GM19372 (cell line): ENCODE measurements around the gene CLP1.
A peak's percentile ranks its signal among the peaks of the same experiment; 100 is the strongest.
"Not testable (repeated sequence)": the region's sequence is repeated elsewhere in the genome, so short reads cannot be mapped to it uniquely, and the experiment has no call there.

Experiments used
- ATAC-seq: cut with Tn5 transposase; IDR thresholded peaks from one replicate; pipeline ENCODE4 v1.9.1; 2021; ENCODE audit warnings: mild to moderate bottlenecking, low read depth, moderate library complexity; ENCODE audit not compliant: unreplicated experiment

CLP1 gene

DNA sequence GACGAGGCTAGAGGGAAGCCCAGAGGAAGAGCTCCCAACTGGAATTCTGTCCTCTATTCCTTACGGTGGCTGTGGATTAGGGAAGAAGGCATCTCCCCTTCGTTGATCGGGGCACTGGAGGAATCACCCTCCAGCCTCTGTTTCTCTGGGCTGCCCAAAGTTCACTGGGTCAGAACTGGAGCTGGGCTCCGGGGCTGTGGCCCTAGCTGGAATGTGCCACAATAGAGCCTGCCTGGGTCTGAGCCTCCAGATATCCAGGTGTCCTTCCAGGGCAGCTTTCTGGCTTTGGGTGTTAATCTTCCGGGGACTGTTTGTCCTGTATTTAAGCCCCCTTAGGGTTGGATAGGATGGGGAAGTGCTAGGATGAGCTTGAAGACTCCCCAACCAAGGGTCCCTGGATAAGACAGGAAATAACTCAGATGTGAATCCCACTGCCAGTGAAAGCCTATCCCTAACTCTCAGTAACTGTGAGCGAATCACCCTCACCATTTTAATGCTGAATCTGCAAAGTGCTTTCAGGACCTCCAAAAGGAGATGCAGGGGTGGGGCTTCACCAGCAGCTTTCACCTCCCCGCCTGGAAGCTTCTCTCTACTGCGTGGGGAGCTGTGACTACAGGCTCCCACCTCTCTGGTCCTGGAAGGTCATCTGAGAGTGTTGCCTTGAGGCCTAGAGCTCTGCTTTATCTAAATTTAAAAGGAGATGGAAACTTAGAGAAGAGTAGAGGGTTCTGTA lies 17.3 kb upstream of the CLP1 start:
- no peak for ATAC-seq

DNA sequence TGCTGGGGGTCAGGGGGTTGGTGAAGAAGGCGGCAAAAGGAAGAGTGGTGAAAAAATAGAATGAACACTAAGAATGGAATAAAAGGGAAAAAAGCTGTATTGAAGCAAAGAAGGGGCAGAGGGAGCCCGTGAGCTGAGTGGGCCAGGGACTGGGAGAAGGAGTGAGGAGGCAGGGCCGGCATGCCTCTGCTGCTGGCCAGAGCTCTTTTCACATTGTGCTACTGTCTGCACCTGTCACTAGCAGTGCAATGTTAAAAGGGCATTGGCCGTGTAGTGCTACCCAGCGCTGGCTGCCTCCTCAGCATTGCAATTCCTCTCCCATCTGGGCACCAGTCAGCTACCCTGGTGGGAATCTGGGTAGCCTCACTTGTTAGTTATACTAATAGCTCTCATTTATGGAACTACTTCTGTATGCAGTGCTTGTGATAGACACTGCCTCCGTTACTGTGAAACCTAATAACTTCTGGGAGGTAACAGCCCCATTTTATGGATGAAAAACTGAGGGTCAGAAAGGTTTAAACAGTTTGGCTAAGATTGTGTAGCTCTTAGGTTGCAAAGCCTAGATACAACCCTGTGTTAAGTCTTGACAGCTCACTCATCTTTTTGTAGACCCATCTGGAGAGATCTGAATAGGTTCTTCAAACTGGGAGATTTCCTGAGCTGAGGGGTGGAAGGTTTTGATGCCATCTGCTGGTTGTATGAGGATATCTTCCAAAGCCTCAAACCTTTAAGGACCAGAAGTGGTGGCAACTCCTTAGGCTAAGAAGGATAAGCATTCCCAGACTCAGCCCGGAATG lies 16.4 kb upstream of the CLP1 start:
- ATAC-seq = no peak

DNA sequence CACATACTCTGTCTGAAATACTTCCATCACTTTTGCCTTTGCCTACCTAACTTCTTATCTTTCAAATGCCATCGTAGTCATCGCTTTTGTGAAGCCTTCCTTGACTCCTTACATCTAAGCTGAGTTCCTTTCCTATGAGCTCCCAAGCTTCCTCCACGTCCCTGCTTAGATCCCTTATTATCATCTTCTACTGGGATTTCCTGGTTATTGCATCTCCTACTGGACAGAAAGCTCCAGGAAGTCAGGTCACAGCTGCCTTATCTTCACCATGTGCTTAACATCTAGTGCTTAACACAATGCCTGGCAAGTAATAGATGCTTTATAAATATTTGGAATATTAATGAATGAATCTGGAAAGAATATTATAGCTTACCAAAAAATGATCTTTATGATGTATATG lies 13.8 kb upstream of the CLP1 start:
- ATAC-seq = no peak

DNA sequence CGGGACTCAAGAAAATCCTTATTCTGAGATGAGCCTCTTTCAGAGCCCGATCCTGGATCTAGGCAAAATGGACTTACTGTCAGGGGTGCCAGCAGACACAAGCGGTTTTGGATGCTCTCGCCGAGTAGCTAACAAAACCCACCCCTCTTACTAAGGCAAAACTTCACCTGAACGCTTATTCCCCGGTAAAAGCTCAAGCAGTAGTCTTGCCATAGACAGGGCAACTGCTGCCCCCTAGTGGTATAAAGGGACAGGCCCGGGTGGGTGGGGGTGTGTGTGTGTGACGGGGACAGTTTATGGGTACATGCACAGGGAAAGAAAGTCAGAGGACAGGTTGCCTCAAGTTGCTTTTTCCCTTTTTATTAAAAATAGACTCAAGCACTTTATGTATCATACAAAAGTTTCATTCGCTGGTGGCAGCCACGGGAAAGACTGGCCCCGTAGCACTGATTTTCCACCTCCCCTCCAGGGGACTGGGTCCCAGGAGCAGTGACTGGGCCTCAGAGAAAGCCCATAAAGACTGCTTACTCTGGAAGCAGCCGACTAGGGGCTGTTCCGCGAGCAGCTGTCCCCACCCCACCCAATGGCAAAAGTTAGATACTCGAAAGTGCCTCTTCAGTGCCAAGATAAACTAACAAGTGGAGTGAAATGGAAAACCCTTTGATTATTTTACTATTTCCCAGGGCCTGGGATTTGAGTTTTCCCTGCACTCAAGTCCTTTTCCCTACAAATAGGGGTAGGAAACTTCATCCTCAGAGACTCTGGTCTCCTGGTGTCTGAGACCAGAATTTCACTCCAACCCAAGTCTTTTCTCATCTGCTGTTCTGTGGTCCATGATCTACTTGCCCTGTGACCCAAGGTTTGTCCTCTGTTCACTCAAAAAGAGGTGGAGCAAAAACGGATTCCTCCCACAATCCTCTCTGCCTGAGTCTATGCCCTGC lies 12.5 kb upstream of the CLP1 start:
- ATAC-seq = peak; percentile 66

DNA sequence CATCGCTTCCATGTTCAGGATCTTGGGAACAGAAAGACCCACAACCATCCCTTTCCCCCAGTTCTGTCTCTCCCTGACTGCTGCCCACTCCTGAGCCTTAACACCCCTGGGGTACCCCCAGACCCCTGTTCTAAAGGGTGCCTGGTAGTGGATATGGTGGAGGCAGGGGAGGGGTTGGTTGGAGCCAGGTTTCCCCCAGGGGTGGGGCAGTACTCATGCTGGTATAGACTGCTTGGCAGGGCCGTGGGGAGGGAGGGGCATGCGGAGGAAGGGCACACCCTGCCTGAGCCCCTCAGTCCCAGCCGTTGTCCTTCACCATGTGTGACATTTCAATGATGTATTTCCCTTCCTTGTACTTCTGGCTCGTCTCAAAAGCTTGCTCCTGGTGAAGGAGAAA lies 11.9 kb upstream of the CLP1 start:
- no peak for ATAC-seq

DNA sequence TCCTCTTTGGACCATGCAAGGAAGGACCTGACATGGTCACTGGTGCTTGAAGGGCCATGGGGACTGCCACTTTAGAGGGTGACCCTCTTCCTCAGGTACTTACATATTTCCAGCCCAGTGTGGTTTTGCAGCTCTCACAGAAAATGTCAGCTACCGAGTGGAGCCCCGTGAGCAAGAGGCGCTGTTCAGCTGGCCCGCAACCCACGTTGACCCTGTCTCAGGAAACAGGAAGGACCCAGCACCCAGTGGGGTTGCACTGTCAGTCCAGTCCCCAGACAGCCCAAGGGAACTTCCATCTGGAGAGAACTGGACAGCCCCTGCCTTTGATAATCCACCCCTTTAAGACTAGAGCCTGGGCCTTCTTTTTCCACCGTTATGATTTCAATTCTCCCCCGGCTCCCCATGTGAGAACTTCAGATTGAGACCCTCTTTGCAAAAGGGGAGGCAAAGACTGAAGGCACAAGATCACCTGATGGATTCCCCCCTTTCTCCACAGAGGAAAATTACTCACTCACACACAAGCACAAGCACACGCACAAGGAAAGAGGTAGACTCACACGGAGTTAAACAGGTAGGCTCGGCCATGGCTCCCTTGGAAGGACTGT lies 11.3 kb upstream of the CLP1 start:
- ATAC-seq = no peak

DNA sequence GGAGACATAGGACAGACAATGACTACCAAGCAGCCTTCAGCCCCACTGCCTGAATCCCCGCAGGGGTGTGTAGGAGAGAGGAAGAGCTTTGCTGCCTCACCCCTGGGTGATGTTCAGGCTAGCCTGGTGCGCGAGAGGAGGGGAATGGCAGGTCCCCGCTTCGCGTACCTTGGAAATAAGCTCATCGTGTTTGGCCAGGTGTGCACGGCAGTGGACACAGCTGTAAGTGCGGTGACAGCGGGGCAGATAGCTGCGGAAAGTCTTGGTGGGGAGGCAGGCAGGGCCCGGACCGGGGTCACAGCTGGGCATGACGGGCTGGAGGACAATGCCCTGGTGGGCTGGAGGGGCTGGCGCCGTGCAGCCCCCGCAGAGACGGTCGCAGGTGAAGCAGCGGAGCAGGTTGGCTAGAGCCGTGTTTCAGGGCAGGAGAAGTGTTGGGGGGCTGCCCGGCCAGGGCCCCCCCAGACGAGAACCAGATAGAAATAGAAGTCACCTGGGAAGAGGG lies 10.7 kb upstream of the CLP1 start:
- no peak for ATAC-seq

DNA sequence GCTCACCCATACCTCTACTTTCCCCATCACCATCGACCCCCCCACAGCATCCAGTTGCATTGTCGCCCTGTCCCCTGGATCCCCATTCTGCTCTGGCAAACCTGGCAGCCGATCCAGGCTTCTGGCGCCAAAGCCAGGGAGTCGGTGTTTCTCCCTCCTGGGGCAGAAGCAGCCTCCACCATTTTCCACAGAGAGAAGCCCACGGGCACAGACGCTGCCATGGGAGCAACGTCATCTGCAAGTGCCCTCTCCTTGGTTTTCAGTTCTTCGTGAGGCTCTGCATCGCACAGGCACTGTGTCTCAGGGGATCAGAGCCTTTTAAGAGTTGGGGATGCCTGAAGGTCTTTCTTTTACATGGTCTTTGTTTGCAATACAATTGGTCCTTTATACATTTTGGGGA lies 10.2 kb upstream of the CLP1 start:
- ATAC-seq = no peak

DNA sequence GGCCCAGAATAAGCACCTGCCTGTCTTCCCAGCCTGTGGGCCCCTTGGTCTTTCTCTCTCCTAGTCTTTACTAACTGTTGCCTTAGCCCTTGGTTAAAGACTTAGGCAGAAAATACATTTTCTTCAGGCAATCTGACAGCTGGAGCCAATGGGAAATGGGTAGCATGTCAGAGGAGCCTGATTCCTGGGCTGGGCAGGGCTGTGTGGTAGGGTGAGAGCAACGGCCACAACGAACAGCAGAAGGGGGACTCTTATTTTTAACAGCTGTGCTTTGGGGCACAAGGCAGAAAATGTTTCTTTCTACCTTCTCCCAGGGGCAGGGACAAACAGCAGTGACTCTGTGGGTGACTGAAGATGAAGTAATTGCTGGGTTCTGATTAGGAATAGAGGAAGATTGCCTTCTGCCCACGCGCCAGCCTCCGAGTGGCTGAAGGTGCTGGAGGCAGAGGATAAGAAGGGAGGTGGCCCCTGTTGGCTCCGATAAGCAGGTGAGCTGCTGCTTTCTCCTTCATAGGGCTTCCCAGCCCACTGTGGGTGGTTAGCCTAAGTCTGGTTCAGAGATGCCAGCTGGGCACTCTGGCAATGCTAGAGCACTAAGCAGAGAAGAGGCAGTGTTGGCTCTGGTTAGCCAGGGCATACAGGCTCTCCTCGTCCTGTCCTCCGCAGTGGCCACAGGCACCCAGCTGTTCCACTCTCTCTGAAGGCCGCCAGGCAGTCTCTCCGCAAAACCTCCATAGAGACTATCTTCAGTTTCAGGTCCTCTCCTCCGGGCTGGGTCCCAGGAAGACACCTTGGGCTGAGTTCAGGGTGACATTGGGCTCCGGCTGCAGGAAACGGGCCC lies 9.4 kb upstream of the CLP1 start:
- no peak for ATAC-seq

DNA sequence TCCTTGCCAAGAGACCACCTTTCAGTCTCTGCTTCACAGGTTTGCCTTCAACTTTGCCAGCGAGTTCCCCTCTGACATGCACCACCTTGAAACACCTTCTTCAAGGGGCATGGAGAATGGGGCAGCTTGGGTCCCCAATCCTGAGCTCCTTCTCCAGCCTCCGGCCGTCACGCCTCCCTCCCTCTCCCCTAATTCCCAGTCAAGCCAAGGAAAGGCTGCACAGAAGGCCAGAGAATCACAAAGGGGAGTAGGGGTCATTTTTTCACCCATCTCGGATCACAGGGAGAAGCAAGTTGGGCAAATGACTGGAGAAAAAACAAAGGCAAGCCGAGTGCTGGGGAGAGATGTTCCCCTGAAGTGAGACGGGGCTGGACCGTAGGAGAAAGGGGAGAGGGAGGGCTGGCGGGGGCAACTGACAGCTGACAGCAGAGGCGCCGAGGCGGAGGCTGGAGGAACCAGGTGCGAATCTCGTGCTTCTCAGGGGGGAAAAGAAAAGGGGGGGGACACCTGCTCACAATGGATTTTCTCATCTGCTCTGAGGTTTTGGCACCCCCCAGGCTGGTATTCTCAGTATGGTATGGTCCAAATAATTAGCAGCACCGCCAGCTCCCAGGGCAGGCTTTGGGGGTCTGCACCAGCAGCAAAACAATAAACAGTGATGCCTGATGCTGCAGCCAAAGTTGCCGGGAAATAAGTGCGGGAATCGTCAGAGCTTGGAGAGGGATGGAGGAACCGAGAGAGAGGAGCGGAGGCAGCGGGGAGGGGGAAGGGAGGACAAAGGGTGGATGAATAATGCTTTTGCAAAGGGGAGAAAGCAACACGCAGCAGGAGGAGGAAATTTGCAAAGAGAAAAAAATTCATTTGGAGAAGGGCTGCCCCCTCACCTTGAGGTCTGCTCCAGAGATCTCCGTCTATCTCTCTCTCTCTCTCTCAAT lies 8.5 kb upstream of the CLP1 start:
- ATAC-seq = no peak

DNA sequence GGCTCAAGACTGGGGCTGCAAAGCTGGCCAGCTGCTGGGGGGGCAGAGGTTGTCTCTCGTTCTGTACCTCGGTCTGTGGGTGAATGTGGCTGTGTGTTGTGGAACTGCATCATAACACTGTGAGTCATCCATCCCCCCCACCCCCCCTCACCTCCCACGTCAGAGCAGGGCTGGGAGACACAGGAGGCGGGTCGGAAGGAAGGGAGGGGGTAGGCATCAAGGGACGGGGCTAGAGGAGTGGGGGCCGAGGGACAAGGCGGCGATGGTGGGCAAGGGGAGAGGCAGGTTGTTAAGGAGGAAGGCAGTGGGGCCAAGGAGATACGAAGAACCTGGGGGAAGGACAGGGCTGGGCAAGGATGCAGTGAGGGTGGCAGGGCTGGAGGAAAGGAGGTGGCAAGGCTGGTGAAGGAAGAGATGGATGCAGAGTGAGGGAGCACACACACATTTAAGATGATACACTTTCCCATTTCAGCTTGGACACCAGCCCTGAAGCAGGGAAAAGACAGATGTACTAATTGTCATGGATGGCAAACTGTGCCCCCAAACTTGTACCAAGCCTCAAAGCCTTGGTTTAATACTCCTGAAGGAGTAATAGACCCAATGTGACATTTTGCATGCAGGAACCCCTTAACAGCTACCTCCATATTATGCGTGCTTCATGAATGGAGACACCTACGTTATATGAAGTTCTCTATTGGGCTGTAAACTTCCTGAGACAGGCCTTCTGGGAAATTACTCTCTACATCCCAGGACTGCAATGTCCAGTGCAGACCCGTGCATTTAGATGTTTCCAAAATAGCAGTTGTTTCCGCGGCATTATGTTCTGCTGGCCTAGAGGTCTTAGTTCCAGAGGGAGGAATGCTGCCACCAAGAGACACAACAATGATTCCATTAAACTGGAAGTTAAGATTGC lies 7.5 kb upstream of the CLP1 start, which contains the start of gene YPEL4:
YPEL4 (minus strand) TSS at position 87 of the 913 bp plus-strand sequence. CDS start 2,805 bp downstream, outside the sequence.
- no peak for ATAC-seq

DNA sequence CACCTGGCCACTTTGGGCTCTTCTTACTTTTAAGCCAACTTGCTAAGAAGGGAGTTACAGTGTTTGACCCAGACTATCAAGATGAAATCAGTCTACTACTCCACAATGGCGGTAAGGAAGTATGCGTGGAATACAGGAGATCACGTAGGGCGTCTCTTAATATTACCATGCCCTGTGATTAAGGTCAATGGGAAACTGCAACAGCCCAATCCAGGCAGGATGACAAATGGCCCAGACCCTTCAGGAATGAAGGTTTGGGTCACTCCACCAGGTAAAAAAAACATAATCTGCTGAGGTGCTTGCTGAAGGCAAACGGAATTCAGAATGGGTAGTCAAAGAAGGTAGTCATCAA lies 6.8 kb upstream of the CLP1 start:
- no peak for ATAC-seq

DNA sequence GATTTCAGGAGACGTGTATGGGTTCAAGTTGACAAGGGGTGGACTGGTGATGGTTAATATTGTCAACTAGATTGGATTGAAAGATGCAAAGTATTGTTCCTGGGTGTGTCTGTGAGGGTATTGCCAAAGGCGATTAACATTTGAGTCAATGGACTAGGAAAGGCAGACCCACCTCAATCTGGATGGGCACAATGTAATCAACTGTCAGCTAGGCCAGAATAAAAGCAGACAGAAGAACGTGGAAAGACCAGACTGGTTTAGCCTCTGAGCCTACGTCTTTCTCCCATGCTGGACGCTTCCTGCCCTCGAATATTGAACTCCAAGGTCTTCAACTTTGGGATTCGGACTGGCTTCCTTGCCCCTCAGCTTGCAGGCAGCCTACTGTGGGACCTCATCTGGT lies 6.2 kb upstream of the CLP1 start:
- ATAC-seq = no peak

DNA sequence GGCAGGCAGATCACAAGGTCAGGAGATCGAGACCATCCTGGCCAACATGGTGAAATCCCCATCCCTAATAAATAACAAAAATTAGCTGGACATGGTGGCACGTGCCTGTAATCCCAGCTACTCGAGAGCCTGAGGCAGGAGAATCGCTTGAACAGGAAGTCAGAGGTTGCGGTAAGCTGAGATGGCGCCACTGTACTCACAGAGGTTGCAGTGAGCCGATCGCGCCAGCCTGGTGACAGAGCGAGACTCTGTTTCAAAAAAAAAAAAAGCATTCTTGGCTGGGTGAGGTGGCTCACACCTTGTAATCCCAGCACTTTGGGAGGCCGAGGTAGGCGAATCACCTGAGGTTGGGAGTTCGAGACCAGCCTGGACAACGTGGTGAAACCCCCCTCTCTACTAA lies 5.3 kb upstream of the CLP1 start:
- not testable (repeated sequence) for ATAC-seq

DNA sequence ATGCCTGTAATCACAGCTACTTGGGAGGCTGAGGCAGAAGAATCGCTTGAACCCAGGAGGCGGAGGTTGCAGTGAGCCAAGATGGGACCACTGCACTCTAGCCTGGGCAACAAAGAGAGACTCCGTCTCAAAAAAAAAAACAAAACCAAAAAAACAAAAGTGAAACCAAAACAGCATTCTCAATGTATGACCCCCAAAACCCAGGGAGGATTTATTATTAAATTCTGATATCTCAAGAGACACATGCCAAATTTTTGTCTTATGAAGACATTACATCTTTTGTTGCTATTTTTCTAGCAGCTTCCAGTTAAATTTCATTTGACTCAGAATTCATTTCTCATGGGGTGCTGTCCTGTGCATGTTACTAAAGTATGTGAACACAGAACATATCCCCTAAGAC lies 4.9 kb upstream of the CLP1 start:
- ATAC-seq = no peak

DNA sequence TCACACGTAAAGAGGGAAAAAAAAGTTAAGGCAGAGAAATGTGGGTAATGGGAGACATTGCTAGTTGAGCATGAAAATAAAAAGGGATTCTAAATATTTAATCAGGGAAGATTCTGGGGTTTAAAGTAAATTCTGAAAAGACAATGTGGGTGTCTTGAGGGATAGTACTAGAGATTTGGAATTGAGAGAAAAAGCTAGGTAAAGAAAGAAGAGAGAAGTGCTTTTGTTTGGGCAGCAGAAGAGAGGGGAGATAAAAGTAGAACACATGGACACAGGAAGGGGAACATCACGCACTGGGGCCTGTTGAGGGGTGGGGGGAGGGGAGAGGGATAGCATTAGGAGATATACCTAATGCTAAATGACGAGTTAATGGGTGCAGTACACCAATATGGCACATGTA lies 4.4 kb upstream of the CLP1 start:
- ATAC-seq = no peak

DNA sequence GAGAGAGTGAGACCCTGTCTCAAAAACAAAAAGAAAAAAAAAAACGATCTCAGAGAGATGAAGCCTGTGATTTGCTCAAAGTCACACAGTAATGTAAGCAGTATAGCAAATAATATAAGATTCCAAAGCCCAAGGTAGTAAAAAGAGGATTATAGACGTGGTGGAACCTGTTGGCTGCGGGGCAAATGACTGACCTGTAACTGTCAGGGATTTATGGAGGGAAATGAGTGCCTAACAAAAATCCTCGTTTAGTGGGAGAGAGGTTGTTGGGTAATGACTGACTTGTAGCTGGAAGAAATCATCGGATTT lies 723 bp upstream of the CLP1 start:
- no peak for ATAC-seq

DNA sequence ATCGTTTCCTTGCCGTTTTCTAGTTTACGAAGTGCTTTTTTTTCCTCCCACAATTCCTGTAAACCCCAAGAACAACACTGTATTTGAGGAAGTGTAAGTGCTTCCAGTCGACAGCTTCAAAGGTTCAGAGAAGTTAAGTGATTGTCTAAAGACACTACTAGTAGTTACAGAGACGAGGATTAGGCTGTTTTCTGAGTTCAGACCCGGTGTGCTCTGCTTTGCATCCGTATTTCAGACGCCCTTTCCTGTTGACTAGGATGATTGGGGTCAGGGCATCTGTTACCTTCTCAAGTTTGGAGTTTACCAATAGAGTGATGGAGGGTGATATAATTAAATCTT lies 430 bp downstream of the CLP1 start:
- ATAC-seq = no peak
